M059J (cell line): ENCODE data around the gene MRGPRF. TPM values are rescaled to one million over a fixed set of nuclear protein-coding genes. Genes with fewer than 3 reads are reported as not detected.

ENCODE experiments used
- DNase-seq: peaks from one replicate; pipeline ENCODE4 v3.0.0-alpha.2; 2012; ENCODE audit warnings: low read depth
- total RNA-seq: library from RNA; depleted of rRNA; stranded (reverse); fragments of >200 nt; shearing (Covaris generic); gene quantifications from 2 replicates; pipeline ENCODE4 v1.2.3, GENCODE V29; 2014; rRNA removed

MRGPRF gene
- total RNA-seq, 1 experiment from 2014 or later, result not detected

DNA sequence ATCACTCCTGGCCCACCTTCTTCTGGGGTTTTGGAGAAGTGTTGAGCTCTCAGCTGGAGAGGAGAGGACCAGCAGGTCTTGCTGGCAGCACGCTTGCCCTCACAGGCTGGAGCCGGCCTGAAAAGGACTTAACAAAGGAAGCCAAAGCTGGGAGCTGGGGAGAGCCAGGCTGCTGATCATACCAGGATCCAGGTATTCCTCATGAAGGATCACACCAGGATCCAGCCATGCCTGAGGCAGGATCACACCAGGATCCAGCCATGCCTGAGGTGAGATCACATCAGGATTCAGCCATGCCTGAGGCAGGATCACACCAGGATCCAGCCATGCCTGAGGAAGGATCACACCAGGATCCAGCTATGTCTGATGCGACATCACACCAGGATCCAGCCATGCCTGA is 49.3 kb downstream of the MRGPRF start:
- no peak for DNase-seq

DNA sequence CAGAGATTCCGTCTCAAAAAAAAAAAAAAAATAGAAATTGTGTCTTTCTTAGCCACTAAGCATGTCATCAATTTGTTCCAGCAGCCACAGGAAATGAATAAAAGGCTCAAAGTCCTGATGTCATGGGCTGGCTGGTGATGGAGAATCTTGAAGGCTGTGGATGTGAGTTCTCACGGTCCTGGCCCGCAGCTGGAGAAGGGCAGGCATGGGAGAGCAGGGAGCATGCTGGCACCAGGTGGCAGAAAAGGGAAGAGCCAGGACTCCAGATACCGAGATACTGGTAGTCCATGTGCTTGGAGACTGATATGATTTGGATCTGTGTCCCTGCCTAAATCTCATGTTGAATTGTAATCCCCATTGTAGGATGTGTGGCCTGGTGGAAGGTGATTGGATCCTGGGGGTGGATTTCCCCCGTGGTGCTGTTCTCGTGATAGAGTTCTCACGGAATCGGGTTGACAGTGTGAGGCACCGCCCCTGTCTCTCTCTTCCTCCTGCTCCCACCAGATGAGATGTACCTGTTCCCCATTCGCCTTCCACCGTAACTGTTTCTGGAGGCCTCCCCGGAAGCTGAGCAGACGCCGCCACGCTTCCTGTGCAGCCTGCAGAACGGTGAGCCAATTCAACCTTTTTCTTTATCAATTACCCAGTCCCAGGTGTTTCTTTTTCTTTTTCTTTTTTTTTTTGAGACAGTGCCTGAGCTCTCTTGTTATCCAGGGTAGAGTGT is 50.4 kb downstream of the MRGPRF start:
- peak; percentile 23 for DNase-seq

DNA sequence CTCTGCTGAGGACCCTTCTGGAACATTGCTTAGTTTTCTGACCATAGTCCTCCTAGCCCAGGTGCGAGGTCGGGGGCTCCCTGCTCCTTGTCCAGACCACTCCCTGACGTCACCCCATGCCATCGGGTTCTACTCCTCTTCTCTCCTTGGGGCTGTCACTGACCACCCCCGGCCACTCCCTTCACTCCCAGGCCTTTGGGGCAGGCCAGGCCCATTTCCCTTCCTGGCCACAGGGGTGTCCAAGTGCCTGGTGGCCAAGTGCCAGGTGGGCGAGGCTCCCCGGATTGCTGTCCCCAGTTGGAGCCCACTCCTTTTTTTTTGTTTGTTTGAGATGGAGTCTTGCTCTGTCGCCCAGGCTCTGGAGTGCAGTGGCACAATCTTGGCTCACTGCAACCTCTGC is 51.8 kb downstream of the MRGPRF start:
- no peak for DNase-seq

DNA sequence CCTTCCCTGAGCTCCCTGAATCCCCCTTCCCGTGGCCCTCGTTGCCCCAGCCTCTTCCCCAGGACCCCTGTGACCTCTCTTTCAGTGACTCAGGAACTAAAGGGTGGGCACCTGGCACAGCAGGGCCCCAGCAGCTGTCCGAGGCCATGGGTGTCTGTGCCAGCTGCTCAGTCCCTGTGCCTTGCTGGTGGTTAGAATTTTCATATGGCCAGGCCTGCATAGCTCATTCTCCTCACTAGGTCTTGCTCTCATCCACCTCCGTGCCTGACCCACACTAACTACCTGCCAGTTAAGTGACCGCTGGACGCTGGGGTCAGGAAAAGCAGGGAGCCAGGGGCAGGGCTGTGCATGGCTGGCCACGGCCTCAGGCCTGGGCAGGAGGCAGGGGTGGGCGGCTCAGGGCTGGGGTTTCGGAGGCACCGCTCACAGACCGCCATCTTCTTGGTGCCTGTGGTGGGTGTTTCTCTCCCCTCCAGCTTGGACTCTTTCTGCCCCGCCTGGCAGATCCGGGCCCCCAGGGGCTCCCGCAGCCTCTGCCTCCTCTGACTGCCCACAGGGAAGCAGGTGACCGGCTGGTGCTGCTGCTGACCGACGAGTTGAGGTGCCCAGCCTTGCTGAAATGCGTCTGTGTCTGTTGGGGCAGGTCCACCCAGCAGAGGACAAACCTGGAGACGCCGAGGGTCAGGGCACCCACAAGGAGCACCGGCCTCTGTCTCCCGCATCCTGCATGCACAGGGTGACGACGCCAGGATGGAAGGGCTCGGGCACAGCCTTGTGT is 52.6 kb downstream of the MRGPRF start:
- DNase-seq, result no peak

DNA sequence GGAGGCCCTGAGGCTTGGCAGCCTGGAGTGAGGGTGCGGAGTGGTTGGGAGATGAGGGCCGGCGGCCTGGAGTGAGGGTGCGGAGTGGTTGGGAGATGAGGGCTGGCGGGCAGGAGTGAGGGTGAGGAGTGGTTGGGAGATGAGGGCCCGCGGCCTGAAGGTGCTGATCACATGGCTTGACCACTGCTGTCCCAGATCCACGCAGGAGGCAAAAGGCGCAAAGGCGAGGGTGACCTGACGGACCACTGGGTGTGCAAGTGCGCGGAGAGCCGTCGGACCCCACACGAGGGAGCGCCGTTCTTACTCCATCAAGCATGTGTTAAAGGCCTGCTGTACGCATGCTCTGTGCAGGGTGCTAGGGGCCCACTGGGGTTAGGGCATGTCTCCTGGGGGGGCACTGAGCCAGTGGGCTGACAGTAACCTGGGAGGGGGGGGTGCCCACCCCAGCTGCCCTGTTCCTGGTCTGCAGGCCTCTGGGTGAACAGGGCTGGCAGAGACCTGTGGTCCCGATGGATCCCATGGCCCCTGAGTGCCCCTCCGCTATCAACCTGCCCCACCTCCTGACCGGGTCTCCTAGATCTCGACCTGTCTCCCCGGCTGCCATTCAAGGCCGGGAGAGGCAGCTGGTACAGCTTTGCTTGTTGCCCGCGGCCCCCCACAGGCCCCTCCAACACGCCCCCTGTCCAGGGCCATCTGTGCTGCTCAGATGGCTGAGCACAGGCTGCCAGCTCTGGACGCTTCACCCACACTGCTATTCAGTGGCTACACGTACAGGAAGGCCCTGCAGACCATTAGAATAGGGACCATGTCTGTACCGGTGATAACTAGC is 53.4 kb downstream of the MRGPRF start:
- DNase-seq, result no peak

DNA sequence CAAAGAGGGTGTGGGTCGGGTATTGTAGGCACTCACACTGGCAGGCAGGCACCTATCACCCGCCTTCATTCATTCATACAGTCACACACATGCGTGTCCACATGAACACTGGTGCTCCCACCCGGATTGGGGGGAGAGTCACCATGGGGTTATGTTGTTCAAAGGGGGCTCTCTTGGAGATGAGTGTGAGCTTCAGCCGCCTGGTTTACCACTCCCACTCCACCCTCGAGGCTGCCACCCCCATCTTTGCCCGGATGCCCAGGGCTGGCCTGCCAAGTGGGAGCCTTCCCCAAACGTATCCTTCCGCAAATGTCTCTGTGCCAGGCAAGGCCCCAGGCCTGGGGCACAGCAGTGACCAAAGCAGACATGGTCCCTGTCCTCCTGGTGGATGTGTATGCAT is 54.8 kb downstream of the MRGPRF start:
- DNase-seq, result no peak

DNA sequence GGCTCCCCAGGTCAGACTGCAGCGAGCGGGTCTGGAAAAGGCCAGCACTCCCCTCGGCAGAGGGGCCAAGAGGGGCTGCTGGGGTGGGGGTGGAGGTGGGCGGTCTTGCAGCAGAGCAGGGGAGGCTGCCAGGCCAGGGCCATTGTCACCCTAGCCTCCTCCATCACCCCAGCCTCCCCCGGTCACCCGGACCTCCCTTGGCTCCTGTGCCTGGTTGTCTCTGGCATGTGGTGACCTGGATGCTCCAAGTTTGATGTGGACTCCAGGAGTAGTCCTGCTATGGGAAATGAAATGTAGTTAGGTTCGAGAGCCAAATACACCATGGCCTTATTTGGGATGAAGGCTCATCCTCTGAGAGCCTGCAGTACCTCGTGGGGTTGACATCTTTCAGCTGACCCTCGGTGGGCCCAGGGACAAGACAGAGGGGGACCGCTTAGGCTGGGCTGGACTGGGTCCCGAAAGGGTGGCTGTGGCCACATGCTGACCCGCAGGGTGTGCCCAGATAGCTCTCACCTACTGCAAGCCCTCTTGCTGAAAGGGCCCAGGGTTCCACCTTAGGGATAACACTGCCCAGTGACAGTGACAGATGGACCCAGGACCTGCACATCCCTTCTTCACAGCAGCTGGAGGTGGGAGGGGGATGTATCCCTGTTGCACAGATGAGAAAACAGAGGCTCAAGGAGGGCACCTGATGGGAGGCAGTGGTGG is 56.3 kb downstream of the MRGPRF start:
- no peak for DNase-seq

DNA sequence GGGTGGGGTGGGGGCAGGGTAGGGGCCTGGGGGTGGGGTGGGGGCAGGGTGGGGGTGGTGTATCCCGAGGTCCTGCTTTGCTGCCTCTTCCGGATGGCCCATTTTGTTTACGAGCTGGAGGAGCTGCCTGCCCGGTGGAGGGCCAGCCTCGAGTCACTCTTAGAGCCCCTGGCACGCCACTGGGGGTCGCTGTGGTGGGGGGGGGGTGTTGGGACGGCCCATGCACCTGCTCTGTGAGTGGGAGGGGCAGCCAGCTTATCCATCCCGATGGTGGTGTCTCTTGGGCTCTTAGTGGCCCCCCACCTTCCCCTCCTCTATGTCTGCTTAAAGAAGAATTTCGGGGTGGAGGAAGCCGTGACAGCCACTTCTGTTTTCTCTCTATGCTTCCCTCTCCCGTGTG is 56.9 kb downstream of the MRGPRF start:
- DNase-seq, result peak; percentile 15

DNA sequence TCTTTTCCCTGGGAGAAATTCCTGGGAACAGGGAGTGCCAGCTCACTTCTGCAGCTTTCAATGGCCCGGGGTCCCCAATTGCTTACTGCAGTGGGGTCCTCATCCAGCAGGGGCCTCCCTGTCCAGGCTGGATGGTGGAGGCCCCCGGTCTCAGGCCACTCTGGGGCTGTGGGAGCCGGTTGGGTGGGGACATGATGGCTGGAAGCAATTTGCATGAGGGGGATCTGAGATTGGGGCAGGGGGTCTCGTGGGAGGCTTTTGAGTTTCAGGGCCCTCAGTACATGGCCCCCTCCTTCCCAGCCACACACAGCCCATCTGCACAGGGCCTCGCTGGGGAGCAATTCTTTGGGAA is 57.5 kb downstream of the MRGPRF start:
- no peak for DNase-seq

- peak; percentile 42 for DNase-seq
Measured at GRCh38 chr11:68954836-68955606, 58.0 kb downstream of the MRGPRF start.

Other genes with a start within 250 kb of the MRGPRF start
- gene CPT1A, start 171.3 kb downstream of the MRGPRF start, total RNA-seq, result 15.0 and 24.1 TPM in 2 replicates
- gene MRPL21, start 109.4 kb downstream of the MRGPRF start, total RNA-seq, result 59.6 and 75.3 TPM in 2 replicates
- 3.3 and 9.4 TPM in 2 replicates for gene IGHMBP2, start 109.4 kb downstream of the MRGPRF start, total RNA-seq
- gene MRGPRD, start 32.3 kb downstream of the MRGPRF start, total RNA-seq, result not detected in 2 replicates
- 3.0 and 4.0 TPM in 2 replicates for gene TPCN2, start 35.7 kb upstream of the MRGPRF start, total RNA-seq
- not detected in 2 replicates for gene SMIM38, start 142.7 kb upstream of the MRGPRF start, total RNA-seq